ENCODE measurements around the gene WIZ.

Gene WIZ

GRCh38 chr19:15424692-15425272 is 25.0 kb downstream of the WIZ start:
- Mint-ChIP-seq H3K4me1 (peaks cover 3% of the 10 kb centered on the region), H3K4me3 (no peak overlapping the region), H3K9me3 (peaks cover 23% of the 10 kb centered on the region), H3K36me3 (ENCODE audit: low read depth) (peaks cover 53% of the 10 kb centered on the region), H3K27me3 (ENCODE audit: low read depth, poor library complexity) (peaks cover 5% of the 10 kb centered on the region), H3K27ac (no peak overlapping the region)
- TF ChIP-seq CTCF (IDR thresholded peaks at IDR 0.05), result no peak
- no peak for DNase-seq

- no peak for DNase-seq
- Mint-ChIP-seq H3K9me3 (peaks cover 23% of the 10 kb centered on the region), H3K36me3 (ENCODE audit: low read depth) (peaks cover 53% of the 10 kb centered on the region), H3K27me3 (ENCODE audit: low read depth, poor library complexity) (peaks cover 5% of the 10 kb centered on the region), H3K4me3 (no peak overlapping the region), H3K4me1 (peaks cover 10% of the 10 kb centered on the region), H3K27ac (no peak overlapping the region)
- no peak for TF ChIP-seq CTCF (IDR thresholded peaks at IDR 0.05)
Observed at GRCh38 chr19:15424121-15424520, 25.6 kb downstream of the WIZ start.

GRCh38 chr19:15423130-15423529 is 26.6 kb downstream of the WIZ start:
- Mint-ChIP-seq H3K36me3 (ENCODE audit: low read depth) (peaks cover 53% of the 10 kb centered on the region), H3K9me3 (peaks cover 23% of the 10 kb centered on the region), H3K4me3 (no peak overlapping the region), H3K27ac (no peak overlapping the region), H3K27me3 (ENCODE audit: low read depth, poor library complexity) (peaks cover 5% of the 10 kb centered on the region), H3K4me1 (peaks cover 13% of the 10 kb centered on the region)
- DNase-seq, result no peak
- no peak for TF ChIP-seq CTCF (IDR thresholded peaks at IDR 0.05)

- Mint-ChIP-seq H3K4me1 (peaks cover 20% of the 10 kb centered on the region), H3K36me3 (ENCODE audit: low read depth) (peaks cover 52% of the 10 kb centered on the region), H3K27ac (no peak overlapping the region), H3K9me3 (peaks cover 23% of the 10 kb centered on the region), H3K4me3 (no peak overlapping the region), H3K27me3 (ENCODE audit: low read depth, poor library complexity) (peaks cover 5% of the 10 kb centered on the region)
- DNase-seq, result no peak
- no peak for TF ChIP-seq CTCF (IDR thresholded peaks at IDR 0.05)
Observed at GRCh38 chr19:15422296-15423075, 27.3 kb downstream of the WIZ start.

GRCh38 chr19:15421721-15422260 is 28.0 kb downstream of the WIZ start:
- Mint-ChIP-seq H3K27me3 (ENCODE audit: low read depth, poor library complexity) (peaks cover 5% of the 10 kb centered on the region), H3K4me1 (peaks cover 26% of the 10 kb centered on the region), H3K27ac (peak overlapping the region; percentile 59), H3K4me3 (no peak overlapping the region), H3K9me3 (peaks cover 23% of the 10 kb centered on the region), H3K36me3 (ENCODE audit: low read depth) (peaks cover 52% of the 10 kb centered on the region)
- no peak for TF ChIP-seq CTCF (IDR thresholded peaks at IDR 0.05)
- no peak for DNase-seq

Data from nephron progenitor cell (in vitro differentiated cells).